ENCODE data around the gene CYREN.

DNA sequence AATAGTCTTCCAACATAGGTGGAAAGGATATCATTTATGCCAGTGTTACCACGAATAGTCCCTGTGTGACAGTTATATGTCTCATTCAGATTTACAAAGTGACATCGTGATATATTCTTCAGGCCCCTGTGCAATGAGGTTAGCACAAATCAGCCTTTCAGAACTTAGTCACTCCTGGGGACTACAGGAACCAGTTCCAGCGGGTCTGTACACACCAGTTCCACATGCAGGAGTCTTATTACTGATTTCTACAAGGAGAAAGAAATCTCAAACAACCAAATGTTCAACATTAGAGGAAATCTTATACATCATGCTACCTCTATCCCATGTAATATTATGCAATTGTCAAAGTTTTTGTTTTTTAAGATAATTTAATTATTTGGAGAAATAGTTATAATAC lies 45.2 kb upstream of the CYREN start:
- TF ChIP-seq CTCF (IDR thresholded peaks at IDR 0.05 in 8 of 11, conservative IDR thresholded peaks at IDR 0.05 in 3 of 11) (no peak), POLR2AphosphoS5 (IDR thresholded peaks at IDR 0.05) (no peak), POLR2A (IDR thresholded peaks at IDR 0.05) (no peak)
